GM18499 (cell line): ENCODE results near the gene SLC8A1.

Experiments used
- ATAC-seq: cut with Tn5 transposase; IDR thresholded peaks from one replicate; pipeline ENCODE4 v1.9.1; 2021; ENCODE audit warnings: moderate number of reproducible peaks; ENCODE audit not compliant: insufficient read depth, unreplicated experiment

The SLC8A1 gene

GRCh38 chr2:40177366-40177765, 274.5 kb downstream of the SLC8A1 start:
- ATAC-seq = no peak

GRCh38 chr2:40173276-40173675, 278.6 kb downstream of the SLC8A1 start:
- no peak for ATAC-seq

GRCh38 chr2:40169856-40170255, 282.0 kb downstream of the SLC8A1 start:
- ATAC-seq = no peak

GRCh38 chr2:40169430-40169829, 282.5 kb downstream of the SLC8A1 start:
- no peak for ATAC-seq

GRCh38 chr2:40168546-40168945, 283.3 kb downstream of the SLC8A1 start:
- no peak for ATAC-seq

DNA sequence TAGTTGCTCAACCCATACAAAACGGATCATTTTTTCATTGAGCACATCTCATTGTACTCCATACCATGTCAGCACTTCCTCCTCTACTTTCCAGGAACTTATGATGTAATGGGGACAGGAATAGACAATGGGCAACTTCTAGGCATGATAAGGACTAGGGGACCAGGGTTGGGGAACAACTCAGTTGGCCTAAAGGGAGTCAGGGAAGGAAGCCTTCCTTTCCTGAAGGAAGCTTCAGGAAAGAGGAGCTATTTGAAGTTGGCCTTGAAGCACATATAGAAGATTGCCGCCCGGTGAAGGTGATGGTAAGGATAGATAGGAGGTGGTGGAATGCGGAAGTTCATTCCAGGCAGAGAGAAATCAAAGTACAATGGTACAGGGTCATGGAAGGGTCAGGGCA, 283.9 kb downstream of the SLC8A1 start:
- no peak for ATAC-seq

DNA sequence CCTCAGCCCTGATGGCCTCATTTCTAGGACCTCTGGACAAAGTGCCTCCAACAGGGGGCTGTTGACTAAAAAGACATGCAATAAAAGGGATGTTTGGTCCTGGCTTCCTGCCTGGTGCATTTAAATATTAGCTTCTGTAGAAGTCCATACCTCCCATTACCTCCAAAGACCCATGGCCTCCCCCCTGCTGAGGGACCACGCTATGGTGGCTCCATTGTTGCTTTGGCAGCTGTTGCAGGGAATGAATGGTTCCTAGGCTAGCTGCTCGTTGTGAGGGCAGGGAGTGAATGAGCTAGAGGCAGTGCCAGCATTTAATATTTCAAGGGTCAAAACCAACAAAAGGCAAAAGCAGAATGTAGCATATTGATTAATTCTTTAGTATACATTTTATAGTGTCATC, 285.9 kb downstream of the SLC8A1 start:
- ATAC-seq = no peak

GRCh38 chr2:40165509-40165844, 286.4 kb downstream of the SLC8A1 start:
- ATAC-seq = no peak

GRCh38 chr2:40164736-40165508, 287.0 kb downstream of the SLC8A1 start:
- no peak for ATAC-seq

- no peak for ATAC-seq
Measured at GRCh38 chr2:40161986-40162385, 289.9 kb downstream of the SLC8A1 start.

DNA sequence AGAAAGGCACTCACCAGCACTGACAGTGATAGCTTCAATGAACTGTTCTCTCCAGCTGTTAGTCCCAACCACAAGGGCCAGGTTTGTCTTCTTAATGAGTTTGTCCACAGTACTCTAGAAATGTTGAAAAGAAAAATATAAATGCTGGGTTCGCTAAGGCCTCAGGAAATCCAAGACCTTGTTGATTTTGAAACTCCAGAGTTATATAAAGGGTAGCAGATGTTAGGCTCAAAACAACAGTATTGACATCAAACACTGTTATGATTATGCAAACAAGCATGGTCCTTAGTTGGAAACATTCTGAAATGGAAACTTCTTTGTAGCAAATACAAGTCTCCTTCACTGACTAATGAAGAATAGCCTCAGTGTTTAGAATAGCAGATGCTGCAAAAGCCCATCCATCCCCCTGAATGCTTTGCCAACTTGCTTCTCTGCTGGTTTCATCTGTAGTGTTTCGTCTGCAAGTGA, 291.1 kb downstream of the SLC8A1 start:
- no peak for ATAC-seq

- ATAC-seq = no peak
Measured at GRCh38 chr2:40159333-40159732, 292.6 kb downstream of the SLC8A1 start.

- ATAC-seq = no peak
Measured at GRCh38 chr2:40158781-40159180, 293.1 kb downstream of the SLC8A1 start.

DNA sequence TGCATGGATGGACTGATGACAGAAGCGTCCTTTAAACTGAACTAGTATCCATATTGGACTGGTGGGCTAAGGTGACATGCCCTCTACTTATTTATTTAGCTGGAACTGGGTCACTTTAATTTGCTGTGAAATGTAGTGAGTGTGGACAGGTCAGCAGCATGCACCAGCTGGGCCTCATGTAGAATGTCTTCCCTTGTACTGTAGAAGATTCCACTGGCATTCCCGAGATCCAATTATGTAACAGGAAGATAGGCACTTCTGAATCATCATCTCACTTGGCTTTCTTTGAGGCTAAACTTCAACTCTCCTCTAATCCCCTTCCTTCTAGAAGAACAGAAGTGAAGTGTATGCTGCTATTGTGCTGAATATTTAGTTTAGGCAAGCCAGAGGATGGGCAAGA, 296.2 kb downstream of the SLC8A1 start:
- no peak for ATAC-seq

- ATAC-seq = no peak
Measured at GRCh38 chr2:40150266-40150665, 301.6 kb downstream of the SLC8A1 start.

GRCh38 chr2:40148334-40148733, 303.6 kb downstream of the SLC8A1 start:
- ATAC-seq = no peak

DNA sequence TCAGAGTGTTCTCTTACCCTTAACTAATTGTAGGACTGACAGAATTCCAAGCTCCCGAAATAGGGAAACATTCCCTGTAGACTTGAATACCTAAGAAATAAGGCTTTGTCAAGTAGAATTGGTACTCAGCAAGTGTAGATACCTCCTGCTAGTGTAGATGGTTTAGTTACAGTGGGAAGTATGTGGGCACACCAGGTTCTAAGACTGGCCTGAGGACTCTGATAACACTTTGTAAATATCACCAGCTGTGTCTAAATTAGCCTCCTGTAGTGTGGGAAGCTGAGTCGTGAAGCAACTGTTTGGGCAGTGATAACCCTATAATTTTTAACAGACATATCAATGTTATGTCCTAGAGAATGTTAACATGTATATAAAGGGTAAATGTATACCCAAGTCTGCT, 304.5 kb downstream of the SLC8A1 start:
- ATAC-seq = no peak

GRCh38 chr2:40144022-40144421, 307.9 kb downstream of the SLC8A1 start:
- no peak for ATAC-seq

DNA sequence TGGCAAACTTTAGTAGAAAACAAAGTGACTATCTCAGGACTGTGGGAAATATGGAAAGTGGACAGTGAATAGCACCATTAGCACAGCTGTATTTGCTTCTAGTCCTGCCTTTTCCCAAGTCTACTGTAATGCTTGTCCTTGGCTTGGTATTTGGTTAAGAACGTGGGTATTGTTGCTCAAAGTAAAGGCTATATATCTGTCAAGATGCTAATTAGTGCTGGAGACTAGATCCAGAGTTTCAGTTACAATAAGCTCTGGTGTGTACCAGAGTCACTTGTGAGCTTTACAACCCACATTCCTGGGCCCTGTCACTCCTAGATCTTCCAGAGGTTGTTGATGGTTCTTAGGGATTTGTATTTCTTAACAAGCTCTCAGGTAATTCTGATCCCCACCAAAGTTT, 313.6 kb downstream of the SLC8A1 start:
- ATAC-seq = no peak

GRCh38 chr2:40131081-40131704, 320.7 kb downstream of the SLC8A1 start:
- ATAC-seq = no peak

DNA sequence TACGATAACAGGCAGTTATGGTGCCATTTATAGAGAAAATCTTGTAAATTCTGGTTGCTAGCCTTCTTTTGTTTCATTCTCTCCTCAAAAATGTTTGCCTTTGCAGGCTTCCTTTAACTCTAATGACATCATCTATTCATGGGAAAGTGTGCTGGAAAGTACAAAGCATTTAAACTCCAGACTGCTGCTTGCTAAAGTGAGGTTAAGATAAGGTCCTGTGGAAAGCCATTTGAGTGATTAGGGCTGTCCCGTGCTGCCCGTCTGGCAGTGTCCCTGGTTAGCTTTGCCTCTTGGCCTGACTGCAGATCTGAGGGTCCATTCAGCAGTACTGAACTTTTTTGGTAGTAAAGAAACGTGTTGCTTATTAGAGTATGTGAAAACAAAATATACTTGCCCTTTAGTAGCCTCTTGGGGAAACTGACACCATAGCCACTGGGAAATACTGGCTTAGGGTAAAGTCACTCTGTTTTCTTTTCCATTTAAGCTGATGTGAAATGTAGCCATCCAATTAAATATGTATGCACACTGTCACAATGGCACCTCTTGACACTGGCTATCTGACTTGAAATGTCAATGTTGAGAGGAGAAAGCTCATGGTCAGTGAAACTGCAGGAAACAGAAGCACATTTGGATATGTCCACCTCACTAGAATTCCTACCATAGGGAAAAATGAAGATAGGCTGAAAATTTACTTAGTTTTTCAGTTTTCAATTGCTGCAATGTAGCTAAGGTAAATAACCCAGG, 321.5 kb downstream of the SLC8A1 start:
- no peak for ATAC-seq
